Measurements from ENCODE around the gene UBE4B.
"Not testable (repeated sequence)": the region's sequence is repeated elsewhere in the genome, so short reads cannot be mapped to it uniquely, and the experiment has no call there.

Gene UBE4B

DNA sequence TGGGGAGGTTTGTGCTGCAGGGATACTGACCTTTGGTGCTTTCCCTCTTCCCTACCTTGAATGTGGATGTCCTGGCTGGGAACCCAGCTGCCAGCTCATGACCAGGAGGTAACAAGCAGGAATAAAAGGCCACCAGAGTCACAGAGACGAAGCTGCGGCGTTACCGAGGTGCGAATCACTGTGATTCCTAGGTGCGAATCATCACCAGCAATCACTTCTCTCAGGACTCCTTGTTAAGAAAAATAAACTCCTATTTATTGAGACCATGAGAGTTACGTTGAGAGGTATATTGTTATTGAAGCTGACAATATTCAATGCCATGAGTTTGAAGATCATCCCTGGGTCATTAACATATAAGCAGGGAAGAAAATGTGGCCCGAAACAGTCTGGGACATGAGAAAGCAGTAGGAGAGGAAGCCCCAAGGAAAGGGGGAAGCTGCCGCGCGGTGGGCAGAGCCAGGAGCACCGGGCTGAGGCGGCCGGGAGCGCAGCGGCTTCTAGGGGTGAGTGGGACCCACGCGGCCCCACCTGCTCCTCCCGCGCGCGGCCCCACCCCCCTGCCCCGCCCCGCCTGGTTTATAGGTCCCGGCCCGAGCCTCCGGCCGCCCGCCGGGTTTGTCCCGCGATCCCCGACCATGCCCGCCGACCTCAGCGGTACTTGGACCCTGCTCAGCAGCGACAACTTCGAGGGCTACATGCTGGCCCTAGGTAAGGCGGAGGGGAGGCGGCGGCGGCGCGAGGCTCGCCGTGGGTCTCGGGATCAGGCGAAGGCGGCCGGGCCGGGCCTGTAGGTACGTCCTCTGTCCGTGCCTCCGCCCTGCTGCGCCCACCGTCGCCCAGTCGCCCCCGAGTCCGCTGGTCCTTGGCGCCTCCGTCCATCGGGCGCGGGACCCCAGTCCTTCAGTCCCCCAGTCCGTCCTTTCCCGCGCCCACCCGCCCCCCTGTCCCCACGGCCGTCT is 35.9 kb upstream of the UBE4B start, which contains the start of gene RBP7:
Gene RBP7 (plus strand): TSS at position 605 of the 959 bp plus-strand sequence. CDS start 31 bp downstream, at position 636.
- TF ChIP-seq, protein P1, sequence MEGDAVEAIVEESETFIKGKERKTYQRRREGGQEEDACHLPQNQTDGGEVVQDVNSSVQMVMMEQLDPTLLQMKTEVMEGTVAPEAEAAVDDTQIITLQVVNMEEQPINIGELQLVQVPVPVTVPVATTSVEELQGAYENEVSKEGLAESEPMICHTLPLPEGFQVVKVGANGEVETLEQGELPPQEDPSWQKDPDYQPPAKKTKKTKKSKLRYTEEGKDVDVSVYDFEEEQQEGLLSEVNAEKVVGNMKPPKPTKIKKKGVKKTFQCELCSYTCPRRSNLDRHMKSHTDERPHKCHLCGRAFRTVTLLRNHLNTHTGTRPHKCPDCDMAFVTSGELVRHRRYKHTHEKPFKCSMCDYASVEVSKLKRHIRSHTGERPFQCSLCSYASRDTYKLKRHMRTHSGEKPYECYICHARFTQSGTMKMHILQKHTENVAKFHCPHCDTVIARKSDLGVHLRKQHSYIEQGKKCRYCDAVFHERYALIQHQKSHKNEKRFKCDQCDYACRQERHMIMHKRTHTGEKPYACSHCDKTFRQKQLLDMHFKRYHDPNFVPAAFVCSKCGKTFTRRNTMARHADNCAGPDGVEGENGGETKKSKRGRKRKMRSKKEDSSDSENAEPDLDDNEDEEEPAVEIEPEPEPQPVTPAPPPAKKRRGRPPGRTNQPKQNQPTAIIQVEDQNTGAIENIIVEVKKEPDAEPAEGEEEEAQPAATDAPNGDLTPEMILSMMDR (IDR thresholded peaks at IDR 0.05; ENCODE audit: borderline replicate concordance, insufficient read depth, low read depth, low read length) = no peak
- H3K4me3 ChIP-seq (ENCODE audit: low read depth, low read length) = no peak within 1 kb of the TSS

DNA sequence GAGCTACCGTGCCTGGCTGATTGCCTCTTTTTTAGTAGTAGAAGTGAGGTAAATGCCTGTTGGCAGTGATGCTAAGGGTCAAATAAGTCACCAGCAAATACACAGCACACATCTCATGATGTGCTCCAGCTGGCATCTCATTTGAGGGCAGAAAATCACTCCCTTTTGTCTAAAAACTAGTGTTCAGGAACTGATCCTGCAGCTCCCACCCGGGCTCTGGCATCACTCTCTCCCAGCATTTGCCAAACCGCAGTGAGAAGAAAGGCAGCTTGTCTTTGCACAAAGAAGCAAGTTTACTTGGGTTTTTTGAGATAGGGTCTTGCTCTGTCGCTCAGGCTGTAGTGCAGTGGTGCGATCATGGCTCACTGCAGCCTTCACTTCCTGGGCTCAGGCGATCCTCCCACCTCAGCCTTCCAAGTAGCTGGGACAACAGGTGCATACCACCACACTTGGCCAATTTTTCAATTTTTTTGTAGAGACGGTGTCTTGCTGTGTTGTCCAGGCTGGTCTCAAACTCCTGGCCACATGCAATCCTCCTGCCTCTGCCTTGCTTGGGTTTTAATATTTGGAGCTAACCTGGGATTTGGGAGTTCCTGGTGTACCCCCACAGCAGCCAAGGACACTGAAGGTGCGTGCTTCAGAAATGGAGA is 31.6 kb upstream of the UBE4B start:
- H3K4me3 ChIP-seq (ENCODE audit: low read depth, low read length) = no peak overlapping the region
- TF ChIP-seq, protein P1 (IDR thresholded peaks at IDR 0.05; ENCODE audit: borderline replicate concordance, insufficient read depth, low read depth, low read length) = no peak

DNA sequence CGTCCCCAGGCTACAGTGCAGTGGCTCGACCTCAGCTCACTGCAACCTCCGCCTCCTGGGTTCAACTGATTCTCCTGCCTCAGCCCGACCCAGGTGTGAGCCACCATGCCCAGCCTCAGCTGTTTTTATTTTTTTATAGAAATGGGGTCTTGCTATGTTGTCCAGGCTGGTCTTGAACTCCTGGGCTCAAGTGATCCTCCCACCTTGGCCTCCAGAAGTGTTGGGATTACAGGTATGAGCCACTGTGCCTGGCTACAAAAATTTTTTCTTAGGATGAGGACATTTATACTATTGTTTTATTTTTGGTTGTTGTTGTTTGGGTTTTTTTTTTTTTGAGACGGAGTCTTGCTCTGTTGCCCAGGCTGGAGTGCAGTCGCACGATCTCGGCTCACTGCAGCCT is 27.5 kb upstream of the UBE4B start:
- H3K4me3 ChIP-seq (ENCODE audit: low read depth, low read length) = not testable (repeated sequence)

DNA sequence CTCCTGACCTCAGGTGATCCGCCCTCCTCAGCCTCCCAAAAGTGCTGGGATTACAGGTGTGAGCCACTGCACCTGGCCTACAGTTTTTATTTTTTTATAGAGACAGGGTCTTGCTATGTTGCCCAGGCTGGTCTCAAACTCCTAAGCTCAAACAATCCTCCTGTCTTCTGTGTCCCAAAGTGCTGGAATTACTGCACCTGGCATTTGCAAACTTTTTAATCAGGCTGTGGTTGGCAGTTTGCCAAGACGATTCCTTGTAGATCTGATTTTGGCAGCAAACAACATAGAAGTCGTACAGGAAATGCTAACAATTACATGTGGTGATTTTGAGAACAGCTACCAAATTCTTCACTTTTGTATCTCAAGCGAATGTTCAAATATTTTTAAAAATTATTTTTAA is 25.6 kb upstream of the UBE4B start:
- TF ChIP-seq, protein P1 (IDR thresholded peaks at IDR 0.05; ENCODE audit: borderline replicate concordance, insufficient read depth, low read depth, low read length) = no peak
- no peak overlapping the region for H3K4me3 ChIP-seq (ENCODE audit: low read depth, low read length)

DNA sequence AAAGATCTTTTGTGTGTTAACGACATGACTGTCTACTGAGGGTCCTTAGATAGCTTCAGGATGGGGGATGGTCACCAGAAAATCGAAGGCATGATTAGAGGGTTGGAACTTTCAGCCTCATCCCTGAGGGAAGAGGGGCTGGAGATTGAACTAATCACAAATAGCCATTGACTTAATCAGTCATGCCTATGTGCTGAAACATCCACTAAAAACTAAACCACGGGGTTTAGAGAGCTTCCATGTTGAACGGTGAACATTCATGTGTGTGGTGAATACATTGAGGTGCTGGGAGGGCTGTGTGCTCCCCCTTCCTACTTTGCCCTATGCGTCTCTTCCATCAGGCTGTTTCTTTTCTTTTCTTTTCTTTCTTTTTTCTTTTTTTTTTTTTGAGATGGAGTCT is 18.7 kb upstream of the UBE4B start:
- no peak overlapping the region for H3K4me3 ChIP-seq (ENCODE audit: low read depth, low read length)
- TF ChIP-seq, protein P1 (IDR thresholded peaks at IDR 0.05; ENCODE audit: borderline replicate concordance, insufficient read depth, low read depth, low read length) = no peak

DNA sequence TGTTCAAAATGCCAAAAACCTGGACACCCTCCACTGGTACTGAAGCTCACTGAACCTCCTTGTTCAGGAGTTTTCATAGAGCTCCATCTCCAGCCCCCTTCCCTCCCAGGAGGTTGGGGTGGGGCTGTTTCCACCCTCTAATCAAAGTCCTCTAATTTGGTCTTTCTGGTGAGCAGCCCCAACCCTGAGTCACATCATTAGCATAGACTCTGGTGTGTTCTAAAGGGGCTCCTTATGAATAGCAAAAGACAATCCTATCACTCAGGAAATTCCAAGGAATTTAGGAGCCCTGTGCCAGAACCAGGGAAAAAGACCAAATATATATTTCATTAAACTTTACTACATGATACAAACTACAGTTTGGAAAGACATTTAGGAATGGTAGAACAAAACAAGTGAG is 13.2 kb upstream of the UBE4B start:
- TF ChIP-seq, protein P1 (IDR thresholded peaks at IDR 0.05; ENCODE audit: borderline replicate concordance, insufficient read depth, low read depth, low read length) = no peak
- H3K4me3 ChIP-seq (ENCODE audit: low read depth, low read length) = no peak overlapping the region

DNA sequence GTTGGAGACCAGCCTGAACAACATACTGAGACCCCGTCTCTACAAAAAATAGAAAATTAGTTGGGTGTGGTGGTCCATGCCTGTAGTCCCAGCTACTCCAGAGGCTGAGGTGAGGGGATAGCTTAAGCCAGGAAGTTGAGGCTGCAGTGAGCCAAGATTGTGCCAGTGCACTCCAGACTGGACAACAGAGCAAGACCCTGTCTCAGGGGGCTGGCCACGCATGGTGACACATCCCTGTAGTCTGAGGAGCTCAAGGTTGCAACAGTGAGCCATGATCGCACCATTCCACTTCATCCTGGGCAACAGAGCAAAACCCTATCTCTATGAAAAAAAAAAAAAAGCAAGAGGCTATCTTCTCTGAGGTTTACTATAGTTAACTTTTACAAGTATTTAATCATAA is 12.7 kb upstream of the UBE4B start:
- TF ChIP-seq, protein P1 (IDR thresholded peaks at IDR 0.05; ENCODE audit: borderline replicate concordance, insufficient read depth, low read depth, low read length) = no peak
- no peak overlapping the region for H3K4me3 ChIP-seq (ENCODE audit: low read depth, low read length)

DNA sequence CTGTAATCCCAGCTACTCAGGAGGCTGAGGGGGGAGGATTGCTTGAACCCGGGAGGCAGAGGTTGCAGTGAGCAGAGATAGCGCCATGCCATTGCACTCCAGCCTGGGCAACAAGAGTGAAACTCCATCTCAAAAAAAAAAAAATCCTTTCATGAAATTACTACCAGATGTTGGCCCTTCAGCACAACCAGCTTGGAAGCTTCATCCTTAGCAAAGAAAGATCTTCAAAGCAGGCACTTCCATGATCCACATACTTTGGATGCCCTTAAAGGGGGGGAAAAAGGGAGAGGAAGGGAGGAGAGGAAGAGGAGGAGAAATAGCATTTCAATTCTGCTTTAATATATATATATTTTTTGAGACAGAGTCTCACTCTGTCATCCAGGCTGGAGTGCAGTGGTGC is 12.1 kb upstream of the UBE4B start:
- not testable (repeated sequence) for H3K4me3 ChIP-seq (ENCODE audit: low read depth, low read length)

DNA sequence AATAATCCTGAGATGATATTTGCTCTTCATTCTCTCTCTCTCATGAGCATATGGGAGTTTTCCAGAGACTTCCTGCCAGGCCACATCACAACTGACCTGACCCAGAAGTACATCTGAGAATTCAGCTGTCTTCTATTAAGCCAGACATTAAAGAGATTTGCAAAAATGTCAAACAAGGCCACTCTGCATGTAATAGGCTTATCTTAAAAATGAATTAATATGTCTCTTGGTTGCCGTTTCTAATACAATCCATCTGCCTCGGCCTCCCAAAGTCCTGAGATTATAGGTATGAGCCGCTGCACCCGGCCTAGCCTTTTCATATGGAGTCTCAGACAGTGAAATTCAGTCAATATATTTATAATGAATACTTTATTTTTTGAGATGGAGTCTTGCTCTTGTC is 10.8 kb upstream of the UBE4B start:
- H3K4me3 ChIP-seq (ENCODE audit: low read depth, low read length) = not testable (repeated sequence)

Data from GM12875 (cell line).